Measurements from ENCODE around the gene PRKG1. TPM values are rescaled to one million over a fixed set of nuclear protein-coding genes. Genes with fewer than 3 reads are reported as not detected.
A peak's percentile ranks its signal among the peaks of the same experiment; 100 is the strongest.

PRKG1 gene
- total RNA-seq, 1 donor from 2014 or later: 50.2 TPM

DNA sequence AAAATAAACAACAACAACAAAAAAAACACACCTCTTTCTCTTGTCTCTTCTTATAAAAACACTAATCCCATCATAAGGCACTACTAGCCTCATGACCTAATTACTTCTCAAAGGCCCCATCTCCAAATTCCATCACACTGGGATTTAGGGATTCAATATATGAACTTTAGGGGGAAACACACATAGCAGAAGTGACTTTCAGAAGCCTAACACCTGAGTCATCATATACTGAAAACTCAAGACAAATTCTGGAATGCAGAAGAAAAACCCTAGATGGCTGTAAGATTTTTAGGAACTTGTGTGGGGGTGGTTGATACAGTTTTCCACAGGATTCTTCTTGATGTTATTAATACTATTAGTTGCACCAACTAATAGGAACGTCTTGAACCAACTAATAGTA lies 658.8 kb downstream of the PRKG1 start:
- Histone ChIP-seq H3K4me1 (peaks cover 0 to 25% of the 10 kb centered on the region in 2 donors), H3K36me3 (no peaks in the 10 kb centered on the region), H3K9me3 (no peaks in the 10 kb centered on the region), H3K27me3 (no peaks in the 10 kb centered on the region), H3K4me3 (no peak overlapping the region), H3K27ac (peak overlapping the region; percentile 28 to 76)
- DNase-seq (ENCODE audit: low spot score in 2 of 2): no peak
- TF ChIP-seq, protein P1, sequence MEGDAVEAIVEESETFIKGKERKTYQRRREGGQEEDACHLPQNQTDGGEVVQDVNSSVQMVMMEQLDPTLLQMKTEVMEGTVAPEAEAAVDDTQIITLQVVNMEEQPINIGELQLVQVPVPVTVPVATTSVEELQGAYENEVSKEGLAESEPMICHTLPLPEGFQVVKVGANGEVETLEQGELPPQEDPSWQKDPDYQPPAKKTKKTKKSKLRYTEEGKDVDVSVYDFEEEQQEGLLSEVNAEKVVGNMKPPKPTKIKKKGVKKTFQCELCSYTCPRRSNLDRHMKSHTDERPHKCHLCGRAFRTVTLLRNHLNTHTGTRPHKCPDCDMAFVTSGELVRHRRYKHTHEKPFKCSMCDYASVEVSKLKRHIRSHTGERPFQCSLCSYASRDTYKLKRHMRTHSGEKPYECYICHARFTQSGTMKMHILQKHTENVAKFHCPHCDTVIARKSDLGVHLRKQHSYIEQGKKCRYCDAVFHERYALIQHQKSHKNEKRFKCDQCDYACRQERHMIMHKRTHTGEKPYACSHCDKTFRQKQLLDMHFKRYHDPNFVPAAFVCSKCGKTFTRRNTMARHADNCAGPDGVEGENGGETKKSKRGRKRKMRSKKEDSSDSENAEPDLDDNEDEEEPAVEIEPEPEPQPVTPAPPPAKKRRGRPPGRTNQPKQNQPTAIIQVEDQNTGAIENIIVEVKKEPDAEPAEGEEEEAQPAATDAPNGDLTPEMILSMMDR (IDR thresholded peaks at IDR 0.05): no peak
- intact Hi-C loops (cut with DNase I): loop anchor here (5.0 kb wide), 1 partner anchor 49 kb away; no protein-coding TSS in a partner anchor

DNA sequence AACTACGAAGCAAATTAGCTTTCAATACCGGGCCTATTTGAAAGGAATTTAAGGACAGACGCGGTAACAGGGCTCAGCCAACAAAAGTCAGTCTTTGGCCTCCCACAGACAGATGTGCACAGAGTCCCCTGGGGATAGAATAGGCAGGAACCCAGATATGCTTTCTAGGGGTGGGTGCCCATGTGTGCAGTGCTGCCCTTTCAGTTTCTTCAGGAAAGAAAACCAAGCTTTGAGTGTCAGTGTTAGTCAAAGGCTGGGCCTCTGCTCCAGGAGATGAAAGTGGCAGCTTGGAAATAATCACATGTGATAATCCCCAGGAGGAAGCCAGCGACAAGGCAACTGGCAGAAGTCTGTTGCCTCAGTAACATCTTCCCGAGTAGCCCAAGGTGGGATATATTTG lies 668.9 kb downstream of the PRKG1 start:
- Histone ChIP-seq H3K4me1 (peaks cover 0 to 3% of the 10 kb centered on the region in 2 donors), H3K36me3 (no peaks in the 10 kb centered on the region), H3K27ac (peak overlapping the region; percentile 65), H3K27me3 (no peaks in the 10 kb centered on the region), H3K9me3 (no peaks in the 10 kb centered on the region), H3K4me3 (peak overlapping the region in 1 of 2 donors; percentile 40)
- no peak for DNase-seq (ENCODE audit: low spot score in 2 of 2)
- intact Hi-C loops (cut with DNase I): no loop called here
- TF ChIP-seq, protein P1 (IDR thresholded peaks at IDR 0.05): no peak

DNA sequence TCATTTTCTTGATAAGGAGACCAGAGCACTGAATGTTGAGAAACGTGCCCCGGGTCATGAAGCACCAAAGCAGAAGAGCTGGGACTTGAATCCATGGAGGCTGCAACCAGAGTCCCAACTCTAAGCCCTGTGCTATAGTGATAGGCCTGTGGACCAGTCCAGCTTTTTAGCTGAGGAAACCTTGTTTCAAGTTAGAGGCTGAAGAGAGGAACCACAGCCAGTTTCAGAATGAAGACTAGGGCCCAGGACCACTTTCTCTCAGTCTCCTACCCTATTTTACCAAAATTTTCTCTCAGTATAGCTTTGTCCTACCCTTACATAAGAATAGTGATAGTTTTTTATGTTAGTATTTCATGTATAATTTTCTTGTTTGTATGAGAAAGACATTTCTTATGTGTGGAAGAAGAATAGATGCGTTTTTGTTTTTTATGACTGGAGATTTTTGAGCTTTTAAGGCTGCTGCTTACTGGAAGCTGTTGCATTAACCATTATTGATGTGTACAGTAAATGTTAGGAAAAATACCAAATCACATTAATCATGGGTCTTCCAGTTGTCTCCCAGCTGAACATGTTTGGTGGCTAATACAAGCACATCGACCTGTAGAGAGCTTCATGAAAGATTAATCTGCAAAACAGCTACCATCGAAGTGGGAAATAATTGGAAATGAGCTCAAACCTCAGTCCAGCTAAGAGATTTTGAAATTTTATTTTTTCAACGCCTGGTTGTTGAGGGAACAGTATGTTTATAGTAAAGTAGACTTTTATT lies 670.1 kb downstream of the PRKG1 start:
- no peak for DNase-seq (ENCODE audit: low spot score in 2 of 2)
- H3K9me3 ChIP-seq: no peaks in the 10 kb centered on the region
- H3K27me3 ChIP-seq: no peaks in the 10 kb centered on the region
- no peaks in the 10 kb centered on the region for H3K36me3 ChIP-seq
- TF ChIP-seq, protein P1 (IDR thresholded peaks at IDR 0.05): no peak
- intact Hi-C loops (cut with DNase I): no loop called here
- no peak overlapping the region for H3K4me3 ChIP-seq
- H3K4me1 ChIP-seq: peaks cover 3 to 8% of the 10 kb centered on the region in 2 donors
- H3K27ac ChIP-seq: peak overlapping the region in 1 of 2 donors; percentile 65

DNA sequence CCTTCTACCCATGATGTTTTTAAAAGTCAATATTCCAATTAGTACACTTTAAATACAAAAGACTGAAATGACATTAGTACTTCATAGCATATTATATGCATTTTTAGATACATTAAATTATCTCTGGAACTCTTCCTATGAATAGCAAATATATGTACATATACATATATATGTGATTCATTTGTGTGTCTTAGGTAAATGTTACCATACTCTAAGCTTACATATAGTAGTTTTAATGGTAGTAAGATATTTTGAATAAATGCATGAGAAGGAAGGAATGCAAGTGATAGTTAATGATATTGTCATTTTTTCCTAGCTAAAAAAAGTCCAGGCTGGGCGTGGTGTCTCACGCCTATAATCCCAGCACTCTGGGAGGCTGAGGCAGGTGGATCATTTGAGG lies 671.1 kb downstream of the PRKG1 start:
- DNase-seq (ENCODE audit: low spot score in 2 of 2): no peak
- Histone ChIP-seq H3K27me3 (no peaks in the 10 kb centered on the region), H3K36me3 (no peaks in the 10 kb centered on the region), H3K9me3 (no peaks in the 10 kb centered on the region), H3K27ac (no peak overlapping the region), H3K4me3 (no peak overlapping the region), H3K4me1 (peaks cover 5 to 12% of the 10 kb centered on the region in 2 donors)
- intact Hi-C loops (cut with DNase I): loop anchor here (5.0 kb wide), 1 partner anchor 37 kb away; no protein-coding TSS in a partner anchor
- TF ChIP-seq, protein P1 (IDR thresholded peaks at IDR 0.05): no peak

DNA sequence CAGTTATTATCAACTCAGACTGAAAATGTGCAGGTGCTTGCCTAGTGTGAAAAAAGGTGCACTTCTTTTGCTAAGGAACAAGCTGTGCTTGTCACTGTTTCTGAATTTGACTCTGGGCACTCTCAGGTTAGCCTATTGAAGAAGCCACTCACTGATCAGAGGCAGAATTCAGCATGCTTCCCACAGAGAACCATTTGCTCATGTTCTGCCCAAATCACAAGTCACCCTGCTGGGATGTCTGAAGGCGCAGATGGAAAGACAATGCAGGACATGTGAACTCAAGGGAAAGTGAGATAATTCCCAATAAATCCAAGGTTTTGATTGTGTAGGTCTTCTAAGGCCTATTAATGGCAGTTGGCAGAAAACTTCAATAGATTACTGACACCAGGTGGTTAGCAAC lies 672.9 kb downstream of the PRKG1 start:
- no peak for DNase-seq (ENCODE audit: low spot score in 2 of 2)
- no peaks in the 10 kb centered on the region for H3K27me3 ChIP-seq
- no peaks in the 10 kb centered on the region for H3K9me3 ChIP-seq
- TF ChIP-seq, protein P1 (IDR thresholded peaks at IDR 0.05): no peak
- H3K4me1 ChIP-seq: peaks cover 5 to 12% of the 10 kb centered on the region in 2 donors
- peak overlapping the region in 1 of 2 donors; percentile 10 for H3K27ac ChIP-seq
- intact Hi-C loops (cut with DNase I): loop anchor here (5.0 kb wide), 1 partner anchor 35 kb away; no protein-coding TSS in a partner anchor
- no peaks in the 10 kb centered on the region for H3K36me3 ChIP-seq
- no peak overlapping the region for H3K4me3 ChIP-seq
